NCI-H187 (cell line): ENCODE results near the gene PHIP.
"Not testable (repeated sequence)": the region's sequence is repeated elsewhere in the genome, so short reads cannot be mapped to it uniquely, and the experiment has no call there.

Source experiments
- DNase-seq, 2 experiments: peaks; one replicate each; lab custom pipeline; 2025; lab: John Stamatoyannopoulos, UW

PHIP gene

DNA sequence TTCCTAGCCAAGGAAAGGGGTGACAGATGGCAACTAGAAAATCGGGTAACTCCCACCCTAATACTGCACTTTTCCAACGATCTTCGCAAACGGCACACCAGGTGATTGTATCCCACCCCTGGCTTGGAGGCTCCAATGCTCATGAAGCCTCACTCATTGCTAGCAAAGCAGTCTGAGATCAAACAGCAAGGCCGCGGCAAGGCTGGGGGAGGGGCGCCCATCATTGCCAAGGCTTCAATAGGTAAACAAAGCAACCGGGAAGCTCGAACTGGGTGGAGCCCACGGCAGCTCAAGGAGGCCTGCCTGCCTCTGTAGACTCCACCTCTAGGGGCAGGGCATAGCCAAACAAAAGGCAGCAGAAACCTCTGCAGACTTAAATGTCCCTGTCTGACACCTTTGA is 156.9 kb downstream of the PHIP start:
- not testable (repeated sequence) for DNase-seq

- DNase-seq: no peak
Measured at GRCh38 chr6:78917788-78918187, 160.3 kb downstream of the PHIP start.

DNA sequence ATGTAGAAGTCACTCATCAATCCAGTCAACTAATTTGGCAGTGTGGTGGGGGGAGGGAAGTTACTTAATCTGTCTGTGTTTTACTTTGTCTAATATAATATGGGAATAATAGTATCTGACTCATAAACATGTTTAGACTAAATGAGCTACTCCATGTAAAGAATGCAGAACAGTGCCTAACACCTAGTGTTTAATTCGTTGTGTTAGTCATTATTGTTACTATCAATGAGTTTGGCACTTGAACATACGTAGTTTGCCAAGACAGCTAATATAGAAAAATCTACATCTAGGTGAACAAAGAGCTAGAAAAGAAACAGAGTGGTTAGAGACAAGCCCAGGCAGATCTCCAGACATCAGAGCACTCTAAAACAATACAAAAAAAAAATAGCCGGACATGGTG is 161.6 kb downstream of the PHIP start:
- no peak for DNase-seq

DNA sequence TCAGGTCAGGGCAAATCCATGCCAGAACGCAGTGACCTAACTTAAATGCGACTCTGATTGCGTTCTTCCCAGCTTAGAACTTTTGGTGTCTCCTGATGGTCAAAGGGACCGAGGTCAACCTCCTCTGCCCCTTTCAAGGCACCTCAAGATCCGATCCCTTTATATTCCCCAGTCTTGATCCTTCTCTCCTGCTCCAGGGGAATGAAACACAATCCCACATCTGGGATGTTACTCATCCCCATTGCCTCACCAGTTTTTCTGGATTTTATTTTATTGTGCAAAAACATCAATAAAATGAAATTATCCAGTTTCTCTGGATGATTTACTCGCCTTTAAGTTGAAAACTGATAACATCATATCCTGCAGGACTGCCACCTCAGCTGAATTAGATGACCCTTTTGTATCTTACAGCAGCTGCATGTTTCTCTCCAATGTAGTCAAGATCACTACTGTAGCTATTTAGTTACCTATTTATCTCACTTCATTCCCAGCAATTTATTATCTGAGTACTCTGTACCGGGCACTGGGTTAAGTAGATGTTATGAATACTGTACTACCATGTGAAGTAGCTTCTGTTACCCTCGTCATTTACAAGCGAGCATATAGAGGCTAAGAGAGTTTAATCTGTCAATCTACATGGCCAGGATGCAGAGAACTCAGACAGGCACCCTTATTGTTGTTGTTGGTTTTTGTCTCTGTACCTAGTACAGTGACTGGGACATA is 166.7 kb downstream of the PHIP start:
- DNase-seq: no peak

- no peak for DNase-seq
Measured at GRCh38 chr6:78910591-78911171, 167.4 kb downstream of the PHIP start.

DNA sequence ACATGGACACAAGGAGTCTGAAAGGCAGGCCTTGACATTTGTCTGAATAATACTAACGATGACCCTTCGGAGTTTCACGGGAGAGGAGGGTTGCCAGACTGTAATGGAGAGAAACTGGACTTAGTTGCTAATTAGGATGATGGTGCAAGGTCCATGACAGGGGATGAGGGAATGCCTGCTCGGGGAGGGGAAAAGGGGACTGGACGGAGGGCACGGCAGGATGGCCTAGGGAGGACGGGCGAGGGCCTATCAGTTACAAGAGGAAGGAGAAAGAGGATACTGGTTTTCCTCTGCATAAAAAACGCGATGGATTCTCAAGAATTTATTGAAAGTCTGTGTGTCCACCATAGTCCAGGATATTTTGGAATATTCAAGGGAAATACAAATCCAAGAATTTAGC is 168.0 kb downstream of the PHIP start:
- no peak for DNase-seq

GRCh38 chr6:78909391-78909790 is 168.7 kb downstream of the PHIP start:
- no peak for DNase-seq

DNA sequence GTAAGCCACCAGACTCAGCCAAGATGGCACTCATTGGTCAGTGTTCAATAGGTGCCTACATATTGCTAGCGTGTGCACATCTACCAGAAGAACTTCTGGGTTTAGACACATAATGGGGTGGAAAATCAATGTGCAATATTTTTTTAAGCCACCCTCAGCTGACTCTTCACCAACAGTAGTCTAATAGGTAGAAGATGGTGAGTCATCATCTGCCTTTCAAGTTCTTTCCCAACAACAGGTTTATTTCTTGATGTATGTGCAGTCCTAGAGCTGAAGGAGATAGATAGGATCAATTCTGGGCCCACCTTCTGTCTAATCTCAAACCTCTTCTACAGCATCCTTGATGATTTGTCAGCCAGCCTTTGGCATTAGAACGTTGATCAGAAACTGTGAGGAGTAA is 169.4 kb downstream of the PHIP start:
- DNase-seq: no peak

- DNase-seq: no peak
Measured at GRCh38 chr6:78896227-78896626, 181.8 kb downstream of the PHIP start.

DNA sequence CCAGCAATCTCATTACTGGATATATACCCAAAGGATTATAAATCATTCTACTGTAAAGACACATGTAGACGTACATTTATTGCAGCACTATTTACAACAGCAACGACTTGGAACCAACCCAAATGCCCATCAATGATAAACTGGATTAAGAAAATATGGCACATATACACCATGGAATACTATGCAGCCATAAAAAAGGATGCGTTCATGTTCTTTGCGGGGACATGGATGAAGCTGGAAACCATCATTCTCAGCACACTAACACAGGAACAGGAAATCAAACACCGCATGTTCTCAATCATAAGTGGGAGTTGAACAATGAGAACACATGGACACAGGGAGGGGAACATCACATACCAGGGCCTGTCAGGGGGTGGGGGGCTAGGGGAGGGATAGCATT is 188.2 kb downstream of the PHIP start:
- not testable (repeated sequence) for DNase-seq
